GM18519 (cell line): Measurements from ENCODE around the gene SBK1.
"Not testable (repeated sequence)": the region's sequence is repeated elsewhere in the genome, so short reads cannot be mapped to it uniquely, and the experiment has no call there.

ENCODE experiments used
- ATAC-seq: cut with Tn5 transposase; IDR thresholded peaks from one replicate; pipeline ENCODE4 v1.9.1; 2021; ENCODE audit warnings: mild to moderate bottlenecking, moderate library complexity; ENCODE audit not compliant: unreplicated experiment, low FRiP score

Gene SBK1

DNA sequence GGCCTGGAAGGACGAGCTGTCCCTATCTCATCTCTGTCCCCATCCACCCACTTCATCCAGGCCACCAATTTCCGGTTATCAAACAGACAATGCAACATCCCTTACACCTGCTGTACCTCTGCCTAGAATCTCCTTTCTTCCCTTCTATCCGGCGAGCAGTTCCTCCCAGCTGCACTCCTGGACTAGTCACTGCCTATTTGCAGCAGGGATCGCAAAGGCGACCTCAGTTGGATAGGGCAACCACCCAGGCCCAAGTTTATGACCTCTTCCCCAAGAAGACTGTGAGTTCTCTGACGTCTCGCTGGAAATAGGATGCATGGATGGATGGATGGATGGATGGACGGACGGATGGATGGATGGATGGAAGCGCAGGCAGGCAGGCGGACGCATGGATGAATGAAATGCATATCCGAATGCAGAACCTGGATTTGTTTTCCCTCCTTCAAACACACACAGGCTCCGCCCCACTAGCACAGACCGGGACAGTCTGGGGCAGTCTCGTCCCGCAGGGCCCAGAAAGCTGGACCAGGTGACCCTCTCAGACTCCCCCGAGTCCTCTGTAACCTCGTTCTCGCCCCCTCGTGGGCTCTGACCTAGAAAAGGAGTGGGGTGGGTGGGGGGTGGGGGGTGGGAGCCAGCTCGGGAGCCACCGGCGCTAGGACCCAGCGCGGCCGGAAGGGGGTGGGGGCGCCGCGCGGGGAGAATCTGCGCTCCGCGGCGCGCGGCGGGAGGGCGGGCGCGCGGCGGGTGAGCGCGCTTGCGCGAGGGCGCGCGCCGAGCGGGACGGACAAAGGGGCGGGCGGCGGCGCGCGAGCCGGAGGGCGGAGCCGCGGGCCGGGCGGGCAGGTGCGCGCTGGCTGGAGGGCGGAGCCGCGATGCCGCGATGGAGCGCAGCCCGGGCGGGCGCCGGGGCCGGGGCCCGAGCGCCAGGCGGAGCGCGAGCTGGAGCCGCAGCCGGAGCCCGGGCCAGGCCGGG is at the start of gene SBK1:
Gene SBK1, plus strand, starts transcription at position 875 of the 976 bp plus-strand sequence. CDS start 24,867 bp downstream, outside the sequence.
- peak; percentile 74 for ATAC-seq

- ATAC-seq, result not testable (repeated sequence)
Observed at GRCh38 chr16:28249483-28249882, 42.8 kb upstream of the SBK1 start.

- no peak for ATAC-seq
Observed at GRCh38 chr16:28250999-28251398, 41.3 kb upstream of the SBK1 start.

DNA sequence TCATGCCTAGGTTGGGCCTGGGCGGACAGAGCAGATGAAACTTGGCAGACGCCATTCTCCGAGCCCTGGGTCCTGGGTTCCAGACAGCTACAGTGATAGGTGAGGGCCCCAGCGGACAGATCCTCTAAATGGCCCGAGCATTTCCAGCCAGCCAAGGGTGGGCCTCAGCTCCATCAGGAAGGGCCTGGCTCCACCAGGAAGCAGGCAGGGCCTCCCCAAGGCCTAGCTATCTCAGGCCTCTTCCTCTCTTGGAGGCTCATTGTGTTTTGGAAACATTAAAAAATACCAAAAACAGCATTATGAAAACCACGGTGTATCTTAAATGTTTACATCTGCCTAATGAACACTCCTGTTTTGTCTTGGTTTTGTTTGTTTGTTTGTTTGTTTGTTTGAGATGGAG is 38.2 kb upstream of the SBK1 start:
- ATAC-seq, result no peak

GRCh38 chr16:28255838-28256237 is 36.5 kb upstream of the SBK1 start:
- ATAC-seq, result no peak

- ATAC-seq, result no peak
Observed at GRCh38 chr16:28257256-28257655, 35.1 kb upstream of the SBK1 start.

DNA sequence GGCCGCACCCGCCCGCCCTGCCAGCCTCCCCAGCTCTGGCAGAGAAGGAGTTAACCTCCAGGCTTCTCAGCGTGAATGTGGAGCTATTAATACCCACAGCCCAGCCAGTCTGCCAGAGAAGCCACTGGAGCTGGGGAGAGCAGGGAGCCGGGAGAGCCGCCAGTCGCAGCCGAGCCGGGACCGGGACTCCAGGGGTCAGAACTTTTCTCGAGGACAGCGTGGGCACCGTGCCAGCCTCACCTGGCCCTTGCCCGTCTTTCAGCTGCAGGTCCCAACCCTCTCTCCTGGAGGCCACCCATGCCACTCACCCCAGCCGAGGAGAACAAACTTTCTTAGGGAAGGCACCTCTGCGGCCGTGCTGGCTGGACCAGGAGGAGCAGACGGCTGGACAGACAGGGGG is 33.8 kb upstream of the SBK1 start:
- no peak for ATAC-seq

- no peak for ATAC-seq
Observed at GRCh38 chr16:28259091-28259780, 33.1 kb upstream of the SBK1 start.

DNA sequence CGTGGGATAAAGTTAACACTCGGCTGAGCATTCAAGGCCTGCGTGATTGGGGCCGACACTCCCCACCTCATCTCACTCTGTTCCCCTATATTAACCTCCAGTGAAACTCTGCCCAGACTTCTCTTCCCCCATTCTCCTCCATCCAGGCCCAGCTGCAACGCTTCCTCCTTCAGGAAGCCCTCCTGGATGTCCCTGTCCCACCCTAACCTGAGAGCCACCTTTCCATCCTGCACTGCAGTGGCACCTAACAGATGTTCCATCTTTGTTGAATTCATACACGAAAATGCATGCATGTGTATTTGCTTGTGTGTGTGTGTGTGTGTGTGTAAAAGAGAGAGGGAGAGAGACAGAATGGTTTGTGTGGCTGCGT is 32.6 kb upstream of the SBK1 start:
- ATAC-seq, result no peak

DNA sequence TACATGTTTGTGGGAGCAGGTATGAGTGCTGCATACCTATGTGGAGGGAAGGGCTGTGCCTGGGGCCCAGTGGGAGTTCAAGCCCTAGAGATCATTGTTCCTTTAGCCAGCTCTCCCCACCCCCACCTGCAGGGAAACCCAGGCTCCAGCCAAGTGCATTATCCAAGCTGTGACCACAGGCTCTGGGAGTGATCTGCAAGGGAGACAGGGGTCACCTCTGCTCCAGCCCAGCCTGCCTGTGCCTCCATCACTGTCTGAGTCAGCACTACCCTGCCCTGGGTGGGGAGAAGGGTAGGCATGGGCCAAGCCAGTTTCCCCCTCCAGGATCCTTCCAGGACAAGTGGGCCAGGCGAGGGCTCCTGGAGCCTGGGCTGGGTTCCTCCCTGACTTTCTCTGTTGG is 32.1 kb upstream of the SBK1 start:
- ATAC-seq, result no peak

DNA sequence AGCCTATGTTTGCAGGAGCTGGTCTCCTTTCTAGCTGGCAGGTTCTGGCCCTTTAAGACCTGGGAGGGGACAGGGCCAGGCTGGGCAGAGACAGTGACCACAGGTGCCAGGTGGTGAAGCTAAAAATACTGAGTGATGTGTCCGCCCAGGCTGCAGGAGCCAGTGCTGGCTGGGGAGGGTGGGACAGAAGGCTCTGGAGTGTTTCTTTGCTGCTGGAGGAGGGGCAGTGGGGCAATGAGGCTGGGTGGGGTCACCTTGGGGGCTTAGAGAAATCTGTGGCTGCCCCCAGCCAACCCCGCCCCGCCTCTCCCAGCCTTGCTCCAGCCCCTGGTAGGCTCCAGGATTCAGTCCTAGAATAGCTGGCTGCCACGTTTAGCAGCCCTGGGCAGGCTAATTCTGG is 30.4 kb upstream of the SBK1 start:
- no peak for ATAC-seq

- no peak for ATAC-seq
Observed at GRCh38 chr16:28263305-28263704, 29.0 kb upstream of the SBK1 start.

DNA sequence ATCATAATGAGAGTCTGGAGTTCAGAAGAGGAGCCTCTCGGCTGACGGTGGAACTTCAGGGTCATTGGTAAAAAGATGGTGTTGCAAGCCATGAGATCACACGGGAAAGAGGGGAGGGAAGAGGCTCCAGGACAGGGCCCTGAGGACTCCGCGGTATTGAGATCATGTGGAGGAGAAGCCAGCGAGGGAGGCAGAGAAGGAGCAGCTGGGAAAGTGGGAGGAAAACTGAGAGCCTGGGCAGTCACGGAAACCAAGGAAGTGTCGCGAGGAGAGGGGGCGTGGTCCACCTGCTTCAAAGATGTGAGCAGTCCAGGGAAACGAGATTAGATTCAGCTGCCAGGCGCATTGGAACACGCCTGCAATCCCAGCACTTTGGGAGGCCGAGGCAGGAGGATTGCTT is 27.7 kb upstream of the SBK1 start:
- no peak for ATAC-seq

DNA sequence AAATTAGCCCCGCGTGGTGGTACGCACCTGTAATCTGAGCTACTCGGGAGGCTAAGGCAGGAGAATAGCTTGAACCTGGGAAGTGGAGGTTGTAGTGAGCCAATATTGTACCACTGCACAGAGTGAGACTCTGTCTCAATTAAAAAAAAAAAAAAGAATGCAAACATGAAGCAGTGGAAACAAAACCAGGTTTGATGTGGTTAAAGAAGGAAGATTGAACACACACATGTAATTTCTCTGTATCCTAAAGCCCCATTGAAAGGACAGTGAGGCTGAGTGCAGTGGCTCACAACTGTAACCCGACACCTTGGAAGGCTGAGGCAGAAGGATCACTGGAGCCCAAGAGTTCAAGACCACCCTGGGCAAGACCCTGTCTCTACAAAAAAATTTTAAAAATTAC is 26.5 kb upstream of the SBK1 start:
- no peak for ATAC-seq

- ATAC-seq, result no peak
Observed at GRCh38 chr16:28267356-28267755, 25.0 kb upstream of the SBK1 start.

GRCh38 chr16:28273511-28273910 is 18.8 kb upstream of the SBK1 start:
- ATAC-seq, result no peak

DNA sequence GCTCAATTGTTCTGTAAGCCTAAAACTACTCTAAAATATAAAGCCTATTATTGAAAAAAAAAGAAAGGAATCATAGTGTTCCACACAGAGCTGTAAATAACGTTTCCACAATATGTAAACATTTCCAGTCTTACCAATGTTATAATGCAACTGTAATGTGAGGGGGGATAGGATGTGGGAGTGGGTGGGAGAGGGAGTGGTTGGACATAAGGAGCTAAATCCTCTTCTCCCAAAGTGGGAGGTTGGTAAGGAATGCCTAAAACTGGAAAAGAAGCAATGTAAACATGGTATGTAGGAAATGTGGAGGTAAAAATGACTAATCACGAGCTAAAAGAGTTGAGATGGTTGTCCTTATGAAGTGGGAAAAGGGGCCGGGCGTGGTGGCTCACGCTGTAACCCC is 17.6 kb upstream of the SBK1 start:
- ATAC-seq, result no peak

DNA sequence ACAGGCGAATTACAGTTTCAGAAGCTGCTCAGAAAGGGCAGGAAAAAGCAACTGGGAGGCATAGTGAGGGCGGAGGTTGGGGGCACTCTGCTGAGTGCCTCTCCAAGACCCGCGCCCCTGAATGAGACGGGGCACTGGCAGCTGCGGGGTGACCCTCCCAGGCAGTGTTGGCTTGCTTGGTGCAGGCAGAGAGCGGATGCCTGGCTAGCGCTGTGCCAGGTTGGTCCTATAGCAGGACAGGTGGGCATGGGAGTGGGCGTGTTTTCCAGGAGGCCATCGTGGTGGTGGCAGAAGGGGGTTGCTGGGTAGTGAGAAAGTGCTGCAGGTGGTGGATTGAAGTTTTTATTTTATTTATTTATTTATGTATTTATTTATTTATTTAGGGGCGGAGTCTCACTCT is 16.0 kb upstream of the SBK1 start:
- ATAC-seq, result no peak

GRCh38 chr16:28277537-28278388 is 14.6 kb upstream of the SBK1 start:
- no peak for ATAC-seq

GRCh38 chr16:28279006-28279405 is 13.3 kb upstream of the SBK1 start:
- ATAC-seq, result no peak
